ENCODE data around the gene ATP10A.

ATP10A gene, protein sequence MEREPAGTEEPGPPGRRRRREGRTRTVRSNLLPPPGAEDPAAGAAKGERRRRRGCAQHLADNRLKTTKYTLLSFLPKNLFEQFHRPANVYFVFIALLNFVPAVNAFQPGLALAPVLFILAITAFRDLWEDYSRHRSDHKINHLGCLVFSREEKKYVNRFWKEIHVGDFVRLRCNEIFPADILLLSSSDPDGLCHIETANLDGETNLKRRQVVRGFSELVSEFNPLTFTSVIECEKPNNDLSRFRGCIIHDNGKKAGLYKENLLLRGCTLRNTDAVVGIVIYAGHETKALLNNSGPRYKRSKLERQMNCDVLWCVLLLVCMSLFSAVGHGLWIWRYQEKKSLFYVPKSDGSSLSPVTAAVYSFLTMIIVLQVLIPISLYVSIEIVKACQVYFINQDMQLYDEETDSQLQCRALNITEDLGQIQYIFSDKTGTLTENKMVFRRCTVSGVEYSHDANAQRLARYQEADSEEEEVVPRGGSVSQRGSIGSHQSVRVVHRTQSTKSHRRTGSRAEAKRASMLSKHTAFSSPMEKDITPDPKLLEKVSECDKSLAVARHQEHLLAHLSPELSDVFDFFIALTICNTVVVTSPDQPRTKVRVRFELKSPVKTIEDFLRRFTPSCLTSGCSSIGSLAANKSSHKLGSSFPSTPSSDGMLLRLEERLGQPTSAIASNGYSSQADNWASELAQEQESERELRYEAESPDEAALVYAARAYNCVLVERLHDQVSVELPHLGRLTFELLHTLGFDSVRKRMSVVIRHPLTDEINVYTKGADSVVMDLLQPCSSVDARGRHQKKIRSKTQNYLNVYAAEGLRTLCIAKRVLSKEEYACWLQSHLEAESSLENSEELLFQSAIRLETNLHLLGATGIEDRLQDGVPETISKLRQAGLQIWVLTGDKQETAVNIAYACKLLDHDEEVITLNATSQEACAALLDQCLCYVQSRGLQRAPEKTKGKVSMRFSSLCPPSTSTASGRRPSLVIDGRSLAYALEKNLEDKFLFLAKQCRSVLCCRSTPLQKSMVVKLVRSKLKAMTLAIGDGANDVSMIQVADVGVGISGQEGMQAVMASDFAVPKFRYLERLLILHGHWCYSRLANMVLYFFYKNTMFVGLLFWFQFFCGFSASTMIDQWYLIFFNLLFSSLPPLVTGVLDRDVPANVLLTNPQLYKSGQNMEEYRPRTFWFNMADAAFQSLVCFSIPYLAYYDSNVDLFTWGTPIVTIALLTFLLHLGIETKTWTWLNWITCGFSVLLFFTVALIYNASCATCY (N-terminal part only)

DNA sequence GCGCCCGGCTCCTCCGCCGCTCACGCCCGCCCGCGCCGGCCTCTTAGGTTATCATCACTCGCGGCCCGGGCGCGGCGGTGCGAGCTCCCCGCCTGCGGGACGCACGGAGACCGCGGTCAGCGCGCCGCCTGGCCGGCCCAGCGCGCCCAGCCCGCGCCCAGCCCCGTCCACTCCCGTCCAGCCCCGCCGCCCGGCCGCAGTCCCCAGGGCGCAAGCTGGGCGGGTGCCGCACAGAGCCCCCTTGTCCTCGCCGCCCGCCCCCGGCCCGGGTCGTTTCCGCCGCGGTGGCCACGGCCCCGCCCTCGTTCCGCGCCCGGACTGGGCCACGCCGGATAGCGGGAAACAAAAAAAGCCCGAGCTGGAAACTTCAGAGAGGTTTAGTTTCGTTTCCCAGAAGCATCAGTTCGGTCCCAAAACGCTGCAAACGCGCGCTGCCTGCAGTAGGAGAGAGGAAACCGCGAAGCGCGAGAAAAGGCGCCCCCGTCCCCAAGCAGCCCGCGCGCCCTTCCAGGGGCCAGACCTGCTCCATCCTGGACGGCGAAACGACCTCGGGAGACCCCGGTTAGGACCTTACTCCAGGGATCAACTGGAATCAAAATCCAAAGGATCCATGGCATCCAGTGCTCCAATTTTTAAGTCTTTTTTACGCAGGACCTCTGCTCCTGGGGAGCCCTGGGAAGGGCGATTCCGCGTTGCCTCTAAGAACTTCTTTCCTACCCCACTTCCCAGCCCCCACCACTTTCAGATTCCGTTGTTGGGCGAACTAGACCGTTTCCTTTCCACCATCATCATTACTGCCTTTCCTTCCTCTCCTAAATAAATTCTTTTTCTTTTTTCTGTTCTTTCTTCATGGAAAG lies at the start of gene ATP10A:
Gene ATP10A, minus strand, starts transcription at position 217 of the 857 bp plus-strand sequence. CDS start 231 bp downstream, outside the sequence.
- DNase-seq = peak; percentile 28

DNA sequence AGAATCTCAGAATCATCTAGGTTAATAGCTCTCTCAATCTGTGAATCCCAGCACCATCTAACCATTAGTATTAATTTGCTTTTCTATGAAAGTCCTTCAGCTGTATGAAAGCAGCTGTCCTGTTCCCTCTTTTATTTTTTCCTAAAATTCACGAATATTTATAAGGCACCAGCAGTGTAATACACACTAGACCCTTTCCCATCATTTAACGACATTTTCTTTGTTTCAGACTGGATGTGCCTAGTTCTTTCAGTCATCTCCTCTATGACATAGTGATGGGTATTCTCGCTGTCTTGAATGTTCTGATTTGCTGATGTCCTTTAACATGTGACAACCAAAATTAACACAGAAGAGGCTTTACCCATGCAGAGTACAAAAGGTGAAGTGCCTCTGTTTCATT lies 48.9 kb upstream of the ATP10A start:
- no peak for DNase-seq

DNA sequence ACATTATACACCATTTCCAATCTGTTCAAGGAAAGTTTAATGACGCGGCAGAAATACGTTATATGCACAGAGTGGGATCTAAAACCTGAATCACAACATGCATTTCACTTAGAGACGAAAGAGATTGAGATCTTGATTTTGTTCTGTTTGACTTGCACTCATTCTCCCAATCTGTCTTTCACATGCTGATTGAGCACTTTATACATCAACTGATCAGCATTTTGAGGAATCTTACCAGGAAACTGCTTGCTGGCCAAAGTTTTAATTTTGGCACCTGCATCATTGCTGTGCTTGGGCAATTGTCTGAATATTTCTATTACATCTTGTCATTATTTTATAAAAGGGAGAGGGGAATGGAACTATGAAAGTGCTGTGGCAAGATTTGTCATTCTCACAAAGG lies 47.7 kb upstream of the ATP10A start:
- no peak for DNase-seq

DNA sequence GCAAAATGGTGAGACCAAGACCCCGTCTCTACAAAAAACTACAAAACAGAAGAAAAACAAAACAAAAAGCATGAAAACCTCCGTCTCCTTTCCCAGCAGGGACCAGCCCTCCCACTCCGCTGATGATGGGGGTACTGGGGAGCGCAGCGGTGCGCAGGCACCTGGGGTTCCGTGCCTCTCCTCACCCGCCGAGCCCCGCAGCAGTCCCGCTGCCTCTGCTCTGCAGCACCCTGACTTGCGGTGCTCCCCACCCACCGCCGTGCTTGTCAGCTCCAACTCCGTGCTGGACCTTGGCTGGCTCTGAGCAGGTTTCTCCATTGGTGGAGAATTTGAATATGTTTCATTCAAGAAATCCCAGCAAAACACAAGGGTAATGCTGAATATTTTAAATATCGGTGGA lies 46.7 kb upstream of the ATP10A start:
- no peak for DNase-seq

DNA sequence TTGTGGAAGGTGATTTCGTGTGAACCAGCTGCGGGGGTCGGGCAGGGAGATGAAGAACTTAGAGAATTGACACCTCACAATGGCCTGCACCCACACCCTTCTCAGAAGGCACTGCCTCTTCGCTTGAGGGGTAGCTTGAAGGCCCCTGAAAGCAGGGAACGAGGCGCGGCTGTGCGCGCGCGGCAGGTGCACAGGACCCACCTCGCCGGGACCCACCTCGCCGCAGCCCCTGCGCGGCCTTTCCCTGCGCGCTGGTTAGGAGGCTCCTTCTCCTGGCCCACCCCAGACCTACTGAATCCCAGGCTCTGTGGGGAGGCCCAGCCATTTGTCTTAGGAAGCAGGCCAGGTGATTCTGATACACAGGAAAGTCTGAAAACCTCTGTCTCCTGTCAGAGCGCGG lies 46.2 kb upstream of the ATP10A start:
- DNase-seq = no peak

DNA sequence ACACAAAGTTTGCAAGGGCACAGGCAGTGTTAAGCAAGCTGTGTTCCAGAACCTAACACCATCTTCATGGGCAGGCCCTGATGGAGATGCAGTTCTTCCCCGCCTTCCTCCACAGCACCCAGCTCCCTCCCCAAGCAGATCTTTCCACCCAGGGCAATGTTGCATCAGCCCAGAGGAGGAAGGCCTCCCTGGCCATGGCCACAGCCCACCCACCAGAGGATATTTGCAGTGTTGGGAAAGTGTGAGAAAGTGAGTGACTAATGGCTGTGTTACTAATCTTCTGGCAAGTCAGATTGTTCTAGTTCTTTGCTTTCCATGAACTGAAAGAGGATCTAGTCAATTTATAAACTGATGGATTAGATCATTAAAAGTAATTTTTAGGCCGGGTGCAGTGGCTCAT lies 42.0 kb upstream of the ATP10A start:
- no peak for DNase-seq

DNA sequence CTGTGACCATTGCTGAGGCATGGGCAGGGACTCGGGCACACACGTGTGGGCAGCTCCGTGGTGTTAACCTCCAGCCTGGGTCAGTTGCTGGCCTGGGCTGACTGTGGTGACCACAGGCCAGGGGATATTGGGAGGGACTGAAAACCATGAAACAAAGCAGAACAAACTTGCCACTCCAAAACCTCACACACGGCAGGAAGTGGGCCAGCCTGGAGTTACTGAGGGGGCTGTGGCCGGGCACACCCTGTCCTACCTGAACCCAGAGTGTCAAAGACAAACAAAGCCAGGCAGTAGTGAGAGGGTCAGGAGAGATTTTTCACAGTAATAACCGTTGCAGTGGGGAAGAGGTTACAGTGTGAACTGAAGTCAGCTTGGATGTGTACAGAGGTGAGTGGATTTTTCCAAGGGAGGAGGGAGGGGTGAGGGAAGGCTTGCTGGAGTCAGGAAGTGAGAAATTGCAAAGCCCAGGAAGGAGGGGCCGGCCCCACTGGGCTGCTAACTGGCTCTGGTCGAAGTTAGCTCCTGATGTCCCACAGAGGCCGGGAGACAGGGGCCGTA lies 40.0 kb upstream of the ATP10A start:
- no peak for DNase-seq

DNA sequence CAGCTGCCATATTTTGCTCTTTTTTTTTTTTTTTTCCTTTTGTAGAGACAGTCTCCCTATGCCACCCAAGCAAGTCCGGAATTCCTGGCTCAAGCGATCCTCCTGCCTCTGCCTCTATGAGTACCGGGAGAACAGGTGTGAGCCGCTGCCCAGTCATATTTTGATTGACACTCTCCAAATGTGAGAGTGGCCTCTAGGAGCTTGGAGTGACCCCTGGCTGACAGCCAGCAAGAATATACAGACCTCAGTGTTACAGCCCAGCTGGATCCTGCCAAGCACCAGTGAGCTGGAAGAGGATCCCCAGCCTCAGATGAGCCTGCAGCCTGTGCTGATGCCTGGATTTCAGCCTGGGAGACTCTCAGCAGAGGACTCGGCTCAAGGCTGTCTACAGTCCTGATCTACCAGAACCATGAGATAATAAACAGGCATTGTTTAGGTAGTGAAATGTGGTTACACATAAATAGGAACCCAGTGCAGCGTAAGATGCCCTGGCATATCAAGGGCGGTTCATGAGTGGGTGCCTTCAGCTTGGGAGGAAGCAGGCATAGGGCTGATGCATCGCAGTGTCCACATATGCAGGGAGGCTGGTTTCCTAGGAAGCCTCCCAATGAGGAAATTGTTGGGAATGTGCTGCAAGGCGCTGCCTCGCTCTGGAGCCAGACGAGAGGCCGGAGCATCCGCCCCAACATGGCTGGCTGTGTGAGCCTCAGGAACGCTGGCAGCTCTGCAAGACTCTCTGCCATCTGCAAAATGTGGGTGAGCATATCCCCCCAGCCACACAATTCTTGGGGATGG lies 38.9 kb upstream of the ATP10A start:
- no peak for DNase-seq

DNA sequence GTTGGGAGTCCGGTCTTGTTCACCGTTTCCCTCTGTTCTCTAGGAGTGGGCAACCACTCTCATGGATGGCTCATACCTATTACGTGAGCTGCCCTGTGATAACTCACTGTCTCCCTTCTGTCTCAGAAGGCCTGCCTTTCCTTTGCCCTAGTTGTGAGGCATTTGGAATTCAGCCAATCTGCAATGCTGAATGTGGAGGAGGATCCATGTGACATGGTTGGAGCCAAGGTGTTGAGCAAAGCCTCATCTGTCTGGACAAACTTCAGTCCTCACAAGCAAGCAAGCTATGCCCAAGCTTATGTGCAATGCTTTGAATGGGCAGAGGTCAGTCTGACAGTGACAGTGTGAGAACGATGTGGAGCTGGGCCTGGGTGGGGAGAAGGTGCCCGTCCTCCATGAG lies 37.8 kb upstream of the ATP10A start:
- DNase-seq = no peak

DNA sequence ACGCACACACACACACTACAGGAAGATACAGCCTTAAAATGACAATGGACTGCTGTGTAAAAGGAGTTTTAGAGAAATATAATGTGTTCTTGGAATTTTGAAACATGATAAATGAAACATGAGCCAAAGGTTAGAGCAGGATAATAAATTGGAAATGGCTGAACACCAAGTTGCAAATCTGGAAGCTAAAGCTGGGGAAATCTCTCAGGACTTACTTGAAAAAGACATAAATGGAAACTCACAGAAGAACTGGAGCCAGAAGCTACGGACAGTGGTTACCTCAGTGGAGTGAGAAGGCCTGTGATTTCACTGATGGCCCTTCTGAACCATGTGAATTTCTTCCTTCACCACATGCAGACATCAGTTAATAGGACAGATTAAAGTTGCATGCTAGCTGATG lies 37.3 kb upstream of the ATP10A start:
- no peak for DNase-seq

DNA sequence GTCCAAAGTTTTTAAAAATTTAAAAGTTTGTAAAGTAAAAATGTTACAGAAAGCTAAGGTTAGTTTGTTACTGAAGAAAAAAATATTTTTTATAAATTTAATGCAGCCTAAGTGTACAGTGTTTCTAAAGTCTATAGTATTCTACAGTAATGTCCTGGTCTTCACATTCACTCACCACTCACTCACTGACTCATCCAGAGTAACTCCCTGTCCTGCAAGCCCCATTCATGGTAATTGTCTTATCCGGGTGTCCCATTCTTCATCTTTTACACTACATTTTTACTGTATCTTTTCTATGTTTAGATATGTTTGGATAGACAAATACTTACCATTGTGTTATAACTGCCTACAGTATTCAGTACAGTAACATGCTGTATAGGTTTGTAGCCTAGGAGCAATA lies 36.7 kb upstream of the ATP10A start:
- no peak for DNase-seq

DNA sequence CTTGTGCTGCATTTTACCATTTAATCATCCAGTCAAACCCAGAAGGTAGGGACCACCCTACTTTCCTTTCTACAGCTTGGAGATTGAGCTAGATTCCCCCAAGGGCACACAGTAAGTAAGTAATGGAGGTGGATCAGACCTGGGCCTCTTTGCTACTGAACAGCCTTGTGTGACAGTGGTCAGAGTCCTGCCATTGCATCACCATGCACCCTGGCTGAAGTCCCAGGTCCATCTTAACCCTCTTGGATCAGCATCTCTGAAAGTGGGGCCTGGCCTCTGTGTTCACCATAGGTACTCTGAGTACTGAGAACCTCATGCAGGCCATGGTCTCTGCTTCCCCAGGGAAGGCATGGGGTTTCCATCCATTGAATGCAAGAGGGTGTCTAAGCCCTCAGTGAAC lies 34.5 kb upstream of the ATP10A start:
- DNase-seq = no peak

DNA sequence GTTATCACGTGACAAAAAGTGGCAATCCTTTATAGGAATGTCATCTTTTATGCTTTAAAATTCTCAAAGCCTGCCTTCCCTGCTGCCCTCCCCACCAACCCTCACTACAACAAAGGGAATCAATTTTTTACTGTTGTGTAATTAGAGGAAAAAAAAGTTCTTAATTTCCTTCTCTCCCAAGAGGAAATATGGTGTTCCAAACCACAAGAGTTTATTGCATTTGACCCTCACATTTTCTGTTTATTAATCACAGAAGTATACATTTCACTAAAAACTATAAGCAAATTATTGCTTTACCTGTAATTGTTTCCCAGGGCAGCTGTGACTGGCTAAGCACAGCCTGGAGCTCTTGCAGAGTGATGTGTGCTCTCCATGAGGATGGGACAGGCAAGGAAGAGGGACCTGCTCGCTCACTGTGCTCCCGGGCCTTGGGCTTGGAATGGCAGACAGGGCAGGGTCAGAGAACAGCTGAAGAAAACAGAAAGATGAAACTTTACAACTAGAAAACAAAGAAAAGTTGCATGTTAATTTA lies 31.3 kb upstream of the ATP10A start:
- no peak for DNase-seq

DNA sequence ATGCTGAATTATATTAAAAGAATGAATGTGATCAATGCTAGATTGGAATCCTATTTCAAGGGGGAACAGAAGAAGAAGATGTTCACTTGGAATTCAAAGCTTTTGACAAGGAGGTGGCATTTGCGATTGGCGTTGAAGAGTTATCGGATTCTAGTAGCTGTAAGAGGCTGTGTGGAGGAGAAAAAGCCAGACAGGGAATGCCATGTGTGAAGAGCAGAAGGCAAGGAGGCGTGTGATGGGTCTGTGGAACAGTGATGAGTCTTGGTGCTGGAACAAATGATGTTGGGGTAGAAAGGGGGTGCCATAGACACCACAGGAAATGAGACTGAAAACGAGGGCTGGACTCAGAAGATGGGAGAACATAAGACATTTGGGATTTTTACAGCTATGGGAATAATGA lies 30.5 kb upstream of the ATP10A start:
- no peak for DNase-seq

DNA sequence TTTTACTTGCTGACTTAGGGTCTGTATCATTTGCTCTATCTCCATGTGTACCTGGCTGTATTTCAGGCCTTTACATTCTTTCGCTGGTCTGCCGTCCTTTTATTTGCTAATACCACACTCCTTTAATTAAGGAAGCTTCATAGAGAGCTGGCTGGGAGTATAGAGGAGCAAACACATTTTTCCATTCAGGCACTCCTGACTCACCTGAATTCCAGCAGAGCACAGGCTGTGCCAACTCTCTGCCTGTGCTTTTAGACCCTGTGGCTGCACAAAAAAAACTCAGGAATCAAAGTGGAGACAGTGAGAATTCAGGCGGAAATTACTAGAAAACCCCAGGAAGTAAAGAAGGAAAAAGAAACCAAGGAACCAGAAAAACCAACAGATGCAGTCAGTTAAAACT lies 29.0 kb upstream of the ATP10A start:
- no peak for DNase-seq

DNA sequence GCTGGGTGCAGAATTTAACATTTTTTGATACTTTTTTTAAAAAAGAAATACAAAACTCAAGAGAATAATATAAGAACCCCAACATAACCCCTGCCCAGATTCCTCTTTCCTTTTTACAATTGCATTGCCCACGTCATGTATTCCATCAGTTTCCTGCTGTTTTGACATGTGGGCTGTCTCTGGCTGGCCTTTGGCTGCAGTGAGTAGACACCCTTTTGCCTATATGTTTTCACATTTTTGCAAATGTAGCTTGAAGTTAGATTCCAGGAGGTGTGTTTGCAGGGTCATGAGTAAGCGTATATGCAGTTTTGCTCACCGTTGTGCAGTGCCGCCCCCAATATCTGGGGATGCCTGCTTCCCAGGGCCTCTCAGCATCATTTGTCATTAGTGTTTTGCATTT lies 28.0 kb upstream of the ATP10A start:
- no peak for DNase-seq

DNA sequence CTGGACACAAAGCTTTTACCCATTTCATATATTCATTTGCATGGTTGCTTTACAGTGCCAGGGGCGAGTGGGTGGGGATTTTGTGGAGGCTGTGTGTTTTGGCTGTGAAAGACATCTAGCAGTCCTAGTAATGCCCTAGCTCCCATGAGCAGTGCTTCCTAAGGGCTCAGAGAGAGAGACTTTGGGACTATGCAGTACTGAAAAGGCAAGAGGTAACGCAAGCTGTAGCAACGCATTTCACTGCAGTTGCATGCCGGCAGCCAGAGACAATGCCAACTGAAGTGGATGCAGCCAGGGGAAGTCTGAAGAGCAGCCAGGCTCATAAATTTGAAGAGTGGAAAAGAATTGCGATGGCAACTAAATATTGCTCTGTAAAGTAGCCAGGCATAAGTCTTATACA lies 27.4 kb upstream of the ATP10A start:
- no peak for DNase-seq

DNA sequence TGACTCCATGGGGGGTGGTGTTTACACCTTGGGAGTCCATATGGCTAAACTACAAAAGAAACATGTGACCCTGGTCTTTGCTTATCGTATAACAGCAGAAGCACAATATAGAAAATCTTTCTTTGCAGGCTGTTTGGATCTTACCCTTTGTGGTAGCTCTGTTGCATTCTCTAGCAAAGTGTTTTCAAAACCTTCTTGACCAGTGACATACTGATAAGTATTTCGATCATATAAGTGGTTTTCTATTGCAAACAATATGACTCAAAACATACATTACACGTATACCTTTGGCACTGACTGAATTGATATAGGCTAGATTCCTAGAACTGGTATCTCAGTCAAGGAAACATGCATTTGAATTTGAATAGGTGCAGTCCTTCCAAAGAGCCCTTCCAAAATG lies 24.7 kb upstream of the ATP10A start:
- no peak for DNase-seq

DNA sequence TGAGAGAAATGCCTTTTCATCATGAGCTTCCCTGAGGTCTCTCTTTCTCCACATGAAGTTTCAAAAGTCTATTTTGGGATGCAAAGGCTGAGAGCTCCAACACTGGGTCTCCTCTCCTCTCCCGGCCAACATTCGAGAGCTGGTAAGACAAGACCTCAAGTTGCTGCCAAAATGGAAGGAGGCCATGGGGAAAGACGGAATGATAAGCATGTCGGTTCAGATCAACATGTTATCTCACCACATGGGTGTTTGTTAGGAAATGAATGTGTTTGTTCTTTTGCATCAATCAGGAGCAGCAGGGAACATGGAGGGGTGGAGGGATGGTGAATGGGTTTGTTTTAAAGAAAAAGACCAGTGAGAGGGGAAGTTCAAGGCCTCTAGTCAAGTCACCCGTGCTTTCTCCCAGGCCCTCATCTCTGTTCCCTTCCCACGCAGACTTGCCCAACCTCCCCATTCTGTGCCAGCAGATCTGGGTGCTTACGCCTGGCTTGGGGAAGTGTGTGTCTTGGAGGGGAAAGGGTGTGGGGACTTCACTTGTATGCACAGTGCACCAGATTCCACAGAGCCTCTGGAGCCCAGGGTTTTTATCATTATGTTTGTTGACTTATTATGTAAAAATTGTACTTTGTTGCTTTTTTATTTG lies 23.5 kb upstream of the ATP10A start:
- DNase-seq = no peak

DNA sequence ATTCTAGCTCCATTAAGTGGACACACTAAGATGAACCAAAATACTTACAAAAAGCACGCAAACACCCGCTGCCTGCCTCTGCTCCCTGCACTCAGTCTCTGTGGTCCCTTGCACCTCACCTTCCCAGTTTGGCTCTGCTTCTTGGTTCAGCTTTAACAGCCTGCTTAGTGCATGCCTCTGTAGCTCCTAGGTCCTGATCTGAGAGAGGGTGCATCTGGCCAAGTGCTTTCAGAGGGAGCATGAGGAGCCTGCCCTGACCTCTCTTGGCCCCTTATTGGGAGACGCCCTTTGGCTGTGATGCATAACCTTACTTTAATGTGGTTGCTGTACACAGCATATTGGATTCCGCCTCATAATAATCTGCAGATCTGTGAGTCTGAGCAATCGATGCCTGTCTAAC lies 21.2 kb upstream of the ATP10A start:
- DNase-seq = no peak
